Lung (tissue), 12 donors: ENCODE results near the gene ARHGEF4. TPM values are rescaled to one million over a fixed set of nuclear protein-coding genes. Genes with fewer than 3 reads are reported as not detected.

Experiments used
- ATAC-seq: fragments of 200-7000 bp; cut with Tn5 transposase; one replicate; pipeline ENCODE4 v1.9.1; 2020; ENCODE audit warnings: moderate number of reproducible peaks; ENCODE audit not compliant: insufficient read depth, low FRiP score
- DNase-seq, 3 donors: peaks; one replicate each; pipeline ENCODE4 v3.0.0-alpha.2; 2013 to 2017
- H3K27ac ChIP-seq, 2 donors: one replicate each; pipeline ENCODE4 v1.5.1; 2013; ENCODE audit warnings: mild to moderate bottlenecking in 2 of 2, moderate library complexity in 2 of 2, control low read depth in 1 of 2, inconsistent platforms in 1 of 2, low read depth in 1 of 2, low read length in 1 of 2
- H3K27me3 ChIP-seq, 3 donors: one replicate each; pipeline ENCODE4 v1.5.1; 2013; ENCODE audit warnings: low read length in 2 of 3; ENCODE audit not compliant: control insufficient read depth in 3 of 3, insufficient read depth in 3 of 3
- H3K36me3 ChIP-seq, 4 donors: one replicate each; pipeline ENCODE4 v1.5.1; 2013; ENCODE audit warnings: low read length in 4 of 4, mild to moderate bottlenecking in 1 of 4, moderate library complexity in 1 of 4; ENCODE audit not compliant: control insufficient read depth in 4 of 4, insufficient read depth in 4 of 4
- H3K4me1 ChIP-seq, 5 donors: one replicate each; pipeline ENCODE4 v1.5.1; 2013; ENCODE audit warnings: low read length in 5 of 5, mild to moderate bottlenecking in 2 of 5, moderate library complexity in 1 of 5; ENCODE audit not compliant: control insufficient read depth in 5 of 5, insufficient read depth in 5 of 5
- H3K4me3 ChIP-seq: one replicate; pipeline ENCODE4 v1.5.1; 2013; ENCODE audit warnings: mild to moderate bottlenecking, control low read depth, moderate library complexity
- H3K9ac ChIP-seq, 2 donors: one replicate each; pipeline ENCODE4 v1.5.1; 2013; ENCODE audit warnings: low read length in 2 of 2, control low read depth in 1 of 2; ENCODE audit not compliant: insufficient read depth in 1 of 2
- H3K9me3 ChIP-seq, 4 donors: one replicate each; pipeline ENCODE4 v1.5.1; 2013; ENCODE audit warnings: low read length in 3 of 4, mild to moderate bottlenecking in 1 of 4, moderate library complexity in 1 of 4; ENCODE audit not compliant: control insufficient read depth in 4 of 4, insufficient read depth in 3 of 4
- CTCF ChIP-seq: IDR thresholded peaks from 2 replicates; pipeline ENCODE4 v1.5.1; 2012; ENCODE audit warnings: mild to moderate bottlenecking; ENCODE audit errors: control extremely low read depth, extremely low read depth
- WGBS, 2 donors: extraction: QIAGEN DNeasy Blood & Tissue Kit; methylation state at CpG; one replicate each; pipeline ENCODE4 v1.1.7; 2013; 5-methylcytosine and 5-hydroxymethylcytosine counted together
- polyA plus RNA-seq, 2 donors: library from polyadenylated mRNA; stranded (reverse); fragments of 200-250 nt; gene quantifications; one replicate each; pipeline ENCODE4 v1.2.1, GENCODE V29; 2013
- total RNA-seq, 2 donors: library from RNA; depleted of rRNA in 1 of 2; stranded (reverse); fragments of >200 nt in 1 of 2; gene quantifications; one replicate each; pipeline ENCODE4 v1.2.1, GENCODE V29; 2014 to 2021
- donor health status: control.
- donor health status: control.
- donor health status: Bipolar disorder and iron deficiency.
- donor health status: healthy.
- donor health status: DM: yes; HTN: yes; CAD: no.

The ARHGEF4 gene
- total and polyA plus RNA-seq, 4 donors: 1.8 to 15.9 (median 6.9) TPM

GRCh38 chr2:130790804-130791616 lies 45.7 kb upstream of the ARHGEF4 start:
- Histone ChIP-seq H3K9ac (no peak overlapping the region), H3K36me3 (no peaks in the 10 kb centered on the region), H3K27me3 (peaks cover 0 to 7% (median 0%) of the 10 kb centered on the region in 3 donors), H3K9me3 (no peaks in the 10 kb centered on the region), H3K27ac (no peak overlapping the region), H3K4me1 (no peaks in the 10 kb centered on the region), H3K4me3 (no peak overlapping the region)
- no peak for TF ChIP-seq CTCF
- 86 to 92% methylated on average over 9 of the region's 9 CpGs for WGBS, 2 donors
- ATAC-seq: peak; percentile 40
- DNase-seq: no peak

DNA sequence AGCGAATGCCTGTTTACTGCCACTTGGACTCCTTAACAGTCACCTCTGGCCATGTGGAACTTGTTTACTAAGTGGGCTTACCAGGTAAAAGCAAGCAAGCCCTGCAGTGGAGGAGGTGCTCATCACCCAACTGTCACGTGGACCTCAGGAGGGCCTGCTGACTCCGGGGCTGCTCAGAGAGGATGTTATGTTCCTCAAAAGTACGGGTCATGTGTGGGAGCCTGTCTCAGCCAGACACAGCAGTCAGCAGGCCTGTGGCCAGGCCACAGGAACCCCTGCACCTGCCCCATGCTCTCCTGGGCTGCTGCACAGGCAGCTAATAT lies 45.1 kb upstream of the ARHGEF4 start:
- H3K27ac ChIP-seq: no peak overlapping the region
- no peak for TF ChIP-seq CTCF
- DNase-seq (no peak), ATAC-seq (peak; percentile 34)
- H3K4me1 ChIP-seq: no peaks in the 10 kb centered on the region
- no peaks in the 10 kb centered on the region for H3K36me3 ChIP-seq
- WGBS, 2 donors: 31 to 38% methylated on average over 4 of the region's 4 CpGs
- H3K4me3 ChIP-seq: no peak overlapping the region
- H3K9me3 ChIP-seq: no peaks in the 10 kb centered on the region
- peaks cover 0 to 7% (median 0%) of the 10 kb centered on the region in 3 donors for H3K27me3 ChIP-seq
- no peak overlapping the region for H3K9ac ChIP-seq

GRCh38 chr2:130795431-130795830 lies 41.3 kb upstream of the ARHGEF4 start:
- peaks cover 0 to 8% (median 6%) of the 10 kb centered on the region in 5 donors for H3K4me1 ChIP-seq
- H3K9ac ChIP-seq: no peak overlapping the region
- H3K36me3 ChIP-seq: no peaks in the 10 kb centered on the region
- WGBS, 2 donors: 57 to 65% methylated on average over 2 of the region's 2 CpGs
- TF ChIP-seq CTCF: no peak
- H3K27ac ChIP-seq: no peak overlapping the region
- ATAC-seq: no peak
- H3K27me3 ChIP-seq: peaks cover 0 to 7% (median 5%) of the 10 kb centered on the region in 3 donors
- H3K9me3 ChIP-seq: peaks cover 0 to 1% (median 0%) of the 10 kb centered on the region in 4 donors
- H3K4me3 ChIP-seq: no peak overlapping the region
- DNase-seq: no peak

DNA sequence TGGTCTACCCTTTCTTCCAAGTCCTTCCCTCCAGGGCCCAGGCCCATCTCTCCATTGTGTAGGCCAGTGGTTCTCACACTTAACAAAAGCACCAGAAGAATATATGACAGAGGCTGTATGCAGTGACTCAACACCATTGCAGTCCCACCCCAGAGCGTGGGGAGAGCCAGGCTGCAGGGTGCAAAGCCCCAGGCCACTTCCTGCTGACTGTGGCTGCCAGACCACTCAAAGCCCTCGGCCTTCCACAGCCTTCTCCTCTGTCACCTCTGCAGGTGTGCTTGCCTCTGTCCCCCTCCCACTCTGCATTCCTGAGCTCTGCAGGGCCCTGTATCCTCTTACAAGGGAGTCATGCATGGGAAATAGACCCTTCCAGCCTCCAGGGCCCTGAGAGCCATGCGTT lies 40.4 kb upstream of the ARHGEF4 start:
- ATAC-seq (no peak), DNase-seq (no peak)
- Histone ChIP-seq H3K9ac (no peak overlapping the region), H3K36me3 (no peaks in the 10 kb centered on the region), H3K27ac (no peak overlapping the region), H3K9me3 (peaks cover 0 to 1% (median 0%) of the 10 kb centered on the region in 4 donors), H3K27me3 (peaks cover 0 to 7% (median 5%) of the 10 kb centered on the region in 3 donors), H3K4me1 (peaks cover 0 to 8% (median 6%) of the 10 kb centered on the region in 5 donors), H3K4me3 (no peak overlapping the region)
- TF ChIP-seq CTCF: no peak
- 55 to 66% methylated on average over 3 of the region's 3 CpGs for WGBS, 2 donors
